Kidney (tissue), 14 donors: ENCODE data around the gene ABHD16A. TPM values are rescaled to one million over a fixed set of nuclear protein-coding genes. Genes with fewer than 3 reads are reported as not detected.

Experiments used
- DNase-seq, 5 donors: peaks; one replicate each; pipeline ENCODE4 v3.0.0-alpha.2; 2013 to 2020
- FAIRE-seq: peaks from 2 replicates; lab custom pipeline; 2012; peaks lifted over from hg19 to GRCh38; lab: Jason Lieb, UNC
- H3K27ac ChIP-seq, 2 donors: one replicate each; pipeline ENCODE4 v1.7.0; 2013; ENCODE audit warnings: low read depth in 2 of 2, low read length in 2 of 2, inconsistent platforms in 1 of 2
- H3K27me3 ChIP-seq: one replicate; pipeline ENCODE4 v1.7.1; 2013; ENCODE audit warnings: low read length, inconsistent platforms; ENCODE audit not compliant: control insufficient read depth, insufficient read depth
- H3K36me3 ChIP-seq, 3 donors: one replicate each; pipeline versions ENCODE4 v1.7.0 to v1.7.1; 2013; ENCODE audit warnings: low read length in 3 of 3, control low read depth in 1 of 3, inconsistent platforms in 1 of 3; ENCODE audit not compliant: insufficient read depth in 3 of 3, control insufficient read depth in 2 of 3
- H3K4me1 ChIP-seq, 3 donors: one replicate each; pipeline versions ENCODE4 v1.7.0 to v1.7.1; 2013; ENCODE audit warnings: low read length in 3 of 3, inconsistent platforms in 1 of 3, low read depth in 1 of 3; ENCODE audit not compliant: control insufficient read depth in 2 of 3, insufficient read depth in 2 of 3
- H3K4me3 ChIP-seq, 3 donors: one replicate each; pipeline versions ENCODE4 v1.7.0 to v1.8.1; 2013; ENCODE audit warnings: low read length in 3 of 3, control low read depth in 1 of 3, inconsistent platforms in 1 of 3
- H3K9ac ChIP-seq, 3 donors: one replicate each; pipeline versions ENCODE4 v1.7.0 to v1.7.1; 2013; ENCODE audit warnings: low read length in 3 of 3, control low read depth in 1 of 3, inconsistent platforms in 1 of 3
- H3K9me3 ChIP-seq, 3 donors: one replicate each; pipeline versions ENCODE4 v1.7.0 to v1.7.1; 2013; ENCODE audit warnings: low read length in 3 of 3, control low read depth in 1 of 3, inconsistent platforms in 1 of 3; ENCODE audit not compliant: control insufficient read depth in 2 of 3, insufficient read depth in 1 of 3
- intact Hi-C: fragments of 100-400 bp; cut with DNase I; formaldehyde crosslinking; loops from one replicate; pipeline ENCODE4 v1.11.1; 2022
- polyA plus RNA-seq: library from polyadenylated mRNA; stranded (reverse); fragments of 350-450 nt; fragmentation: Illumina TruSeq; extraction: RNeasy Lipid Tissue Mini Kit (QIAGEN cat#74804); gene quantifications from one replicate; pipeline ENCODE4 v1.2.3, GENCODE V29; 2014; ENCODE audit warnings: low read depth, low replicate concordance; ENCODE audit not compliant: insufficient read depth
- total RNA-seq: library from RNA; stranded (reverse); fragmentation: NEBNext Ultra II Directional; extraction: Animal tissue kit (Norgen Biotek cat#: 25700); gene quantifications from one replicate; pipeline ENCODE4 v1.2.1, GENCODE V29; 2021
- TF ChIP-seq, protein P1 (sequence below): IDR thresholded peaks from 3 replicates; pipeline ENCODE4 v1.5.1; 2012; ENCODE audit warnings: mild to moderate bottlenecking, moderate library complexity, borderline replicate concordance; ENCODE audit not compliant: insufficient read depth; ENCODE audit errors: extremely low read depth
- donor health status: control.
- donor health status: control.
- donor health status: control.
- donor health status: control.
- donor health status: control.
- donor health status: DM: yes; HTN: yes; CAD: no.
- donor health status: Normal renal cell carcinoma (clear cell type).

ABHD16A gene
- total and polyA plus RNA-seq, 2 donors from 2014 or later, result 48.7 to 50.2 TPM

DNA sequence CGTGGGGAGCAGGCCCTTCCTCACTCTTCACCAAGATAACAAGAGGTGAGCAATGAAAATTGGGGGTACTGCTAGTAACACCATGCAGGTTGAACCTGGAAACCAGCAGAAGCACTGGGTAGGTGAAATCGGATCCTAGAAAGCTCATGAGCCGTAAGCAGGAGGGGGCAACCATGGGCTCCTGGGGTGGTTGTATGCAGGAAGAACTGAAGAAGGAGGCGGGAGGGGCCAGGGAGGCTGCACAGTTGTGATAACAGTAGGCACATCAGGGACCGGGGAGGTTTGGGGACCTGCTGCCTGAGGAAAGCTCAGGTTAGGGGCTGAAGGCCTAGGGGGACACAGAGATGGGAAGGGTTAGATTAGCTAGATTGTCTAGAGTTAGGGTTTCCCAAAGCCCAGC lies 16.6 kb downstream of the ABHD16A start:
- Histone ChIP-seq H3K27ac (no peak overlapping the region), H3K36me3 (peaks cover 0 to 42% (median 34%) of the 10 kb centered on the region in 3 donors), H3K9ac (no peak overlapping the region), H3K4me1 (peaks cover 0 to 3% (median 2%) of the 10 kb centered on the region in 3 donors), H3K4me3 (no peak overlapping the region), H3K27me3 (no peaks in the 10 kb centered on the region), H3K9me3 (no peaks in the 10 kb centered on the region)
- TF ChIP-seq, protein P1, sequence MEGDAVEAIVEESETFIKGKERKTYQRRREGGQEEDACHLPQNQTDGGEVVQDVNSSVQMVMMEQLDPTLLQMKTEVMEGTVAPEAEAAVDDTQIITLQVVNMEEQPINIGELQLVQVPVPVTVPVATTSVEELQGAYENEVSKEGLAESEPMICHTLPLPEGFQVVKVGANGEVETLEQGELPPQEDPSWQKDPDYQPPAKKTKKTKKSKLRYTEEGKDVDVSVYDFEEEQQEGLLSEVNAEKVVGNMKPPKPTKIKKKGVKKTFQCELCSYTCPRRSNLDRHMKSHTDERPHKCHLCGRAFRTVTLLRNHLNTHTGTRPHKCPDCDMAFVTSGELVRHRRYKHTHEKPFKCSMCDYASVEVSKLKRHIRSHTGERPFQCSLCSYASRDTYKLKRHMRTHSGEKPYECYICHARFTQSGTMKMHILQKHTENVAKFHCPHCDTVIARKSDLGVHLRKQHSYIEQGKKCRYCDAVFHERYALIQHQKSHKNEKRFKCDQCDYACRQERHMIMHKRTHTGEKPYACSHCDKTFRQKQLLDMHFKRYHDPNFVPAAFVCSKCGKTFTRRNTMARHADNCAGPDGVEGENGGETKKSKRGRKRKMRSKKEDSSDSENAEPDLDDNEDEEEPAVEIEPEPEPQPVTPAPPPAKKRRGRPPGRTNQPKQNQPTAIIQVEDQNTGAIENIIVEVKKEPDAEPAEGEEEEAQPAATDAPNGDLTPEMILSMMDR, result no peak
- intact Hi-C loops, result no loop called here
- DNase-seq (no peak), FAIRE-seq (no peak)

DNA sequence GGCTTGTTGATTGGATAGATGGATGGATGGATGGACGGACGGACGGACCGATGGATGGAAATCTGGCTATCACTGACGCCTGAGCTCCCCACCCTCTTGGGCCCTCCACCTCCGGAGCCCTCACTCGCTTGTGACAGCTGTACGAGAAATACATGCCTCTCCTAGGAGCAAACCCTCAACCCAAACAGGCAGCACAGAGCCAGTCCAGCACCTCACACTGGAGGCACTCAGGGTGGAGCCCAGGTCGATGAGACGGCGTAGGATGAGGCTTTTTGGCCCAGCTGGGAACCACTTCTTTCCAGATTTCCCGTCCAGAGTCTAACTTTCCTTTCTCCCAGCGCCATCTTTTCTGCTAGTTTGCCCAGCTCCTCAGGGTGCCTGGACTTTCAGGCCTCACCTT lies 19.5 kb downstream of the ABHD16A start:
- DNase-seq (peak in 1 of 5 donors; percentile 15), FAIRE-seq (no peak)
- no peak overlapping the region for H3K27ac ChIP-seq
- no peaks in the 10 kb centered on the region for H3K27me3 ChIP-seq
- TF ChIP-seq, protein P1, result no peak
- H3K4me3 ChIP-seq, result peak overlapping the region in 1 of 3 donors; percentile 13
- H3K9ac ChIP-seq, result peak overlapping the region in 1 of 3 donors; percentile 24
- peaks cover 3 to 8% (median 4%) of the 10 kb centered on the region in 3 donors for H3K4me1 ChIP-seq
- peaks cover 0 to 16% (median 12%) of the 10 kb centered on the region in 3 donors for H3K36me3 ChIP-seq
- intact Hi-C loops, result no loop called here
- no peaks in the 10 kb centered on the region for H3K9me3 ChIP-seq

DNA sequence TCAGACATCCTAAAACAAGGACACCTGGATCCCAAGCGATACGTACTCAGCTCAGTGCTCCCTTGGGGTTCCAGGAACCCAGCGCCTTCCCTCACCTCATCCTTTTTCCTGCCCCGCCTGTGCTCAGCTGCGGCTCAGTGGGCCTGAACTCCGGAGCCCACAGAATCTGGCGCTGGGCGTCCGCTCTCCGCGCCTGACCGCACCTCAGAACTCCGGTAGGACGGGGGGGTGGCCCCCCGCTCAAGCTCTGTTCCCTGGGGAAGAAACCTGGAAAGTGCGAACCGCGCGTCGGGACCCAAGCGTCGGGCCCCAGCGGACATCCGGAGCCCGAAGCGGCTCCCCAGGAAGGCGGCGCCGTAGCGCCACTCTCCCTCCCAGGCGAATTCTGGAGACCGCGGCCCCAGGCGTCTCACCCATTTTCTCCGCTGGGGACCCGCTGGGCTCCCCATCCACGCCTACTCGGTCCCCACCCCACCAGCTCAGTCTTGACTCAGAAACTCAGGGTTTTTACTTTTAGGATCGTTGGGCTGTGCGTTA lies 21.9 kb downstream of the ABHD16A start:
- Histone ChIP-seq H3K9ac (peak overlapping the region; percentile 51 to 81 (median 57)), H3K27ac (peak overlapping the region; percentile 76), H3K4me1 (peaks cover 3 to 8% (median 4%) of the 10 kb centered on the region in 3 donors), H3K4me3 (peak overlapping the region; percentile 61 to 76 (median 71)), H3K9me3 (no peaks in the 10 kb centered on the region), H3K36me3 (no peaks in the 10 kb centered on the region), H3K27me3 (no peaks in the 10 kb centered on the region)
- FAIRE-seq, result no peak
- peak; percentile 73 to 93 (median 84) for DNase-seq
- intact Hi-C loops, result no loop called here
- TF ChIP-seq, protein P1, result peak; percentile 4
